ENCODE data around the gene CPNE1. TPM values are rescaled to one million over a fixed set of nuclear protein-coding genes. Genes with fewer than 3 reads are reported as not detected.

CPNE1 gene
- total RNA-seq, 1 donor from 2014 or later, result 142 TPM

- no peaks in the 10 kb centered on the region for H3K27me3 Mint-ChIP-seq (ENCODE audit: low read depth)
- H3K4me3 Mint-ChIP-seq (ENCODE audit: unreplicated experiment), result no peak overlapping the region
- H3K4me1 Mint-ChIP-seq (ENCODE audit: low read depth), result no peaks in the 10 kb centered on the region
- H3K27ac Mint-ChIP-seq (ENCODE audit: unreplicated experiment), result no peak overlapping the region
- TF ChIP-seq CTCF (IDR thresholded peaks at IDR 0.05), result no peak
- no peaks in the 10 kb centered on the region for H3K9me3 Mint-ChIP-seq (ENCODE audit: low read depth)
- H3K36me3 Mint-ChIP-seq (ENCODE audit: low read depth), result peaks cover 33% of the 10 kb centered on the region
- no peak for DNase-seq (ENCODE audit: low spot score)
These were observed 10.2 kb upstream of the CPNE1 start for GRCh38 chr20:35674921-35675320.

GRCh38 chr20:35673884-35674283, 9.2 kb upstream of the CPNE1 start:
- Mint-ChIP-seq H3K36me3 (ENCODE audit: low read depth) (peaks cover 41% of the 10 kb centered on the region), H3K27me3 (ENCODE audit: low read depth) (no peaks in the 10 kb centered on the region), H3K4me1 (ENCODE audit: low read depth) (no peaks in the 10 kb centered on the region), H3K9me3 (ENCODE audit: low read depth) (no peaks in the 10 kb centered on the region), H3K4me3 (ENCODE audit: unreplicated experiment) (no peak overlapping the region), H3K27ac (ENCODE audit: unreplicated experiment) (no peak overlapping the region)
- TF ChIP-seq CTCF (IDR thresholded peaks at IDR 0.05), result no peak
- DNase-seq (ENCODE audit: low spot score), result no peak

GRCh38 chr20:35669681-35670080, 5.0 kb upstream of the CPNE1 start:
- DNase-seq (ENCODE audit: low spot score), result no peak
- TF ChIP-seq CTCF (IDR thresholded peaks at IDR 0.05), result no peak
- H3K27me3 Mint-ChIP-seq (ENCODE audit: low read depth), result no peaks in the 10 kb centered on the region
- H3K36me3 Mint-ChIP-seq (ENCODE audit: low read depth), result peaks cover 42% of the 10 kb centered on the region
- no peaks in the 10 kb centered on the region for H3K9me3 Mint-ChIP-seq (ENCODE audit: low read depth)
- no peak overlapping the region for H3K4me3 Mint-ChIP-seq (ENCODE audit: unreplicated experiment)
- H3K4me1 Mint-ChIP-seq (ENCODE audit: low read depth), result peaks cover 4% of the 10 kb centered on the region
- H3K27ac Mint-ChIP-seq (ENCODE audit: unreplicated experiment), result no peak overlapping the region

- no peak overlapping the region for H3K4me3 Mint-ChIP-seq (ENCODE audit: unreplicated experiment)
- no peak for DNase-seq (ENCODE audit: low spot score)
- H3K4me1 Mint-ChIP-seq (ENCODE audit: low read depth), result peaks cover 4% of the 10 kb centered on the region
- H3K9me3 Mint-ChIP-seq (ENCODE audit: low read depth), result no peaks in the 10 kb centered on the region
- no peaks in the 10 kb centered on the region for H3K27me3 Mint-ChIP-seq (ENCODE audit: low read depth)
- H3K27ac Mint-ChIP-seq (ENCODE audit: unreplicated experiment), result no peak overlapping the region
- no peak for TF ChIP-seq CTCF (IDR thresholded peaks at IDR 0.05)
- peaks cover 40% of the 10 kb centered on the region for H3K36me3 Mint-ChIP-seq (ENCODE audit: low read depth)
These were observed 4.5 kb upstream of the CPNE1 start for GRCh38 chr20:35669221-35669620.

- Mint-ChIP-seq H3K4me3 (ENCODE audit: unreplicated experiment) (no peak overlapping the region), H3K27ac (ENCODE audit: unreplicated experiment) (no peak overlapping the region), H3K4me1 (ENCODE audit: low read depth) (peaks cover 34% of the 10 kb centered on the region), H3K36me3 (ENCODE audit: low read depth) (peaks cover 22% of the 10 kb centered on the region), H3K27me3 (ENCODE audit: low read depth) (no peaks in the 10 kb centered on the region), H3K9me3 (ENCODE audit: low read depth) (no peaks in the 10 kb centered on the region)
- no peak for TF ChIP-seq CTCF (IDR thresholded peaks at IDR 0.05)
- DNase-seq (ENCODE audit: low spot score), result no peak
These were observed 1.2 kb upstream of the CPNE1 start for GRCh38 chr20:35665949-35666288.
